H9 (cell line): ENCODE results near the gene ZNF304. TPM values are rescaled to one million over a fixed set of nuclear protein-coding genes. Genes with fewer than 3 reads are reported as not detected.

Experiments used
- DNase-seq: peaks from one replicate; pipeline ENCODE4 v3.0.0-alpha.2; 2017
- H2AFZ ChIP-seq: one replicate; pipeline ENCODE4 v1.6.1; 2013; ENCODE audit warnings: mild to moderate bottlenecking, low read length, control low read depth, moderate library complexity
- H2AK5ac ChIP-seq: 2 replicates; pipeline ENCODE4 v1.6.1; 2013; ENCODE audit warnings: low read length, control low read depth, mixed read lengths; ENCODE audit not compliant: insufficient read length
- H2BK120ac ChIP-seq: one replicate; pipeline ENCODE4 v1.6.1; 2013; ENCODE audit warnings: low read depth, mild to moderate bottlenecking, low read length, control low read depth, inconsistent platforms; ENCODE audit not compliant: poor library complexity, severe bottlenecking
- H2BK12ac ChIP-seq: 2 replicates; pipeline ENCODE4 v1.6.1; 2013; ENCODE audit warnings: low read length, control low read depth, mixed read lengths, low read depth; ENCODE audit not compliant: insufficient read length
- H2BK15ac ChIP-seq: 2 replicates; pipeline ENCODE4 v1.6.1; 2013; ENCODE audit warnings: low read depth, low read length, control low read depth
- H2BK20ac ChIP-seq: one replicate; pipeline ENCODE4 v1.6.1; 2013; ENCODE audit warnings: low read depth, mild to moderate bottlenecking, low read length, control low read depth, inconsistent platforms; ENCODE audit not compliant: poor library complexity, severe bottlenecking
- H2BK5ac ChIP-seq: 2 replicates; pipeline ENCODE4 v1.6.1; 2013; ENCODE audit warnings: low read length, control low read depth, mixed read lengths; ENCODE audit not compliant: insufficient read length
- H3K14ac ChIP-seq: 2 replicates; pipeline ENCODE4 v1.6.1; 2013; ENCODE audit warnings: low read length, control low read depth; ENCODE audit not compliant: insufficient read depth
- H3K18ac ChIP-seq: 2 replicates; pipeline ENCODE4 v1.6.1; 2013; ENCODE audit warnings: low read depth, mild to moderate bottlenecking, mixed read lengths, low read length, control low read depth; ENCODE audit not compliant: insufficient read length
- H3K23ac ChIP-seq: 2 replicates; pipeline ENCODE4 v1.6.1; 2013; ENCODE audit warnings: low read length, control low read depth, mixed read lengths, low read depth; ENCODE audit not compliant: insufficient read length
- H3K23me2 ChIP-seq: 2 replicates; pipeline ENCODE4 v1.6.1; 2013; ENCODE audit warnings: low read depth, mild to moderate bottlenecking, mixed read lengths, low read length, control low read depth; ENCODE audit not compliant: insufficient read length, poor library complexity, severe bottlenecking
- H3K27ac ChIP-seq: 2 replicates; pipeline ENCODE4 v1.5.1; 2013; ENCODE audit warnings: low read length, control low read depth, mixed read lengths, low read depth; ENCODE audit not compliant: insufficient read length
- H3K27me3 ChIP-seq: 2 replicates; pipeline ENCODE4 v1.6.1; 2013; ENCODE audit warnings: low read length, control low read depth, inconsistent platforms; ENCODE audit not compliant: insufficient read depth
- H3K4ac ChIP-seq: 2 replicates; pipeline ENCODE4 v1.6.1; 2013; ENCODE audit warnings: low read depth, mild to moderate bottlenecking, control low read depth, inconsistent platforms, low read length, moderate library complexity
- H3K4me1 ChIP-seq: 2 replicates; pipeline ENCODE4 v1.6.1; 2013; ENCODE audit warnings: low read length, control low read depth, inconsistent platforms; ENCODE audit not compliant: insufficient read depth
- H3K4me2 ChIP-seq: 2 replicates; pipeline ENCODE4 v1.6.1; 2013; ENCODE audit warnings: low read length, control low read depth, mixed read lengths; ENCODE audit not compliant: insufficient read length, insufficient read depth
- H3K56ac ChIP-seq: 2 replicates; pipeline ENCODE4 v1.6.1; 2013; ENCODE audit warnings: low read depth, mild to moderate bottlenecking, mixed read lengths, low read length, control low read depth; ENCODE audit not compliant: insufficient read length
- H3K79me1 ChIP-seq: 2 replicates; pipeline ENCODE4 v1.6.1; 2013; ENCODE audit warnings: low read depth, mild to moderate bottlenecking, moderate library complexity, low read length, control low read depth, inconsistent platforms; ENCODE audit not compliant: insufficient read depth, poor library complexity, severe bottlenecking
- H3K79me2 ChIP-seq: 2 replicates; pipeline ENCODE4 v1.6.1; 2013; ENCODE audit warnings: low read length, control low read depth, inconsistent platforms; ENCODE audit not compliant: insufficient read depth
- H3K9ac ChIP-seq: 2 replicates; pipeline ENCODE4 v1.6.1; 2013; ENCODE audit warnings: low read length, control low read depth, mixed read lengths; ENCODE audit not compliant: insufficient read length; ENCODE audit errors: extremely low read depth
- H3K9me3 ChIP-seq: one replicate; pipeline ENCODE4 v1.6.1; 2013; ENCODE audit warnings: low read depth, low read length, inconsistent platforms; ENCODE audit not compliant: control insufficient read depth
- H3T11ph ChIP-seq: one replicate; pipeline ENCODE4 v1.6.1; 2013; ENCODE audit warnings: mild to moderate bottlenecking, low read length, control low read depth, inconsistent platforms
- H4K20me1 ChIP-seq: one replicate; pipeline ENCODE4 v1.6.1; 2013; ENCODE audit not compliant: control insufficient read depth, insufficient read length, insufficient read depth
- H4K5ac ChIP-seq: 2 replicates; pipeline ENCODE4 v1.6.1; 2013; ENCODE audit warnings: low read depth, mild to moderate bottlenecking, mixed read lengths, low read length, control low read depth; ENCODE audit not compliant: insufficient read length
- H4K8ac ChIP-seq: replicated peaks from 2 replicates; pipeline ENCODE4 v1.6.1; 2013; ENCODE audit warnings: low read length, control low read depth, mixed read lengths, low read depth; ENCODE audit not compliant: insufficient read length
- H4K91ac ChIP-seq: 2 replicates; pipeline ENCODE4 v1.6.1; 2013; ENCODE audit warnings: low read depth, mild to moderate bottlenecking, moderate library complexity, mixed read lengths, low read length, control low read depth; ENCODE audit not compliant: insufficient read length
- H3K27ac Mint-ChIP-seq, 3 experiments: 2 replicates in 2 of 3; 3 replicates in 1 of 3; pipeline ENCODE4 v1.8.0; 2020 to 2021; ENCODE audit warnings: mixed read lengths in 3 of 3, mild to moderate bottlenecking in 1 of 3, moderate library complexity in 1 of 3
- H3K27me3 Mint-ChIP-seq: 2 replicates; pipeline ENCODE4 v1.8.0; 2021; ENCODE audit warnings: low read depth, mild to moderate bottlenecking, moderate library complexity, mixed read lengths
- H3K36me3 Mint-ChIP-seq, 3 experiments: 2 replicates in 2 of 3; 3 replicates in 1 of 3; pipeline ENCODE4 v1.8.0; 2020 to 2021; ENCODE audit warnings: low read depth in 3 of 3, mixed read lengths in 3 of 3; ENCODE audit not compliant: insufficient read depth in 1 of 3
- H3K4me1 Mint-ChIP-seq, 2 experiments: 2 replicates each; pipeline ENCODE4 v1.8.0; 2020; ENCODE audit warnings: mixed read lengths in 2 of 2
- H3K4me3 Mint-ChIP-seq, 2 experiments: 2 replicates in 1 of 2; 3 replicates in 1 of 2; pipeline ENCODE4 v1.8.0; 2020 to 2021; ENCODE audit warnings: mild to moderate bottlenecking in 2 of 2, mixed read lengths in 2 of 2, moderate library complexity in 1 of 2
- H3K9me3 Mint-ChIP-seq, 2 experiments: 2 replicates in 1 of 2; 3 replicates in 1 of 2; pipeline ENCODE4 v1.8.0; 2020; ENCODE audit warnings: mild to moderate bottlenecking in 2 of 2, mixed read lengths in 2 of 2, moderate library complexity in 1 of 2
- total RNA-seq: library from RNA; stranded (reverse); gene quantifications from 2 replicates; pipeline ENCODE4 v1.2.1, GENCODE V29; 2021
- TF ChIP-seq, protein P1 (sequence below): fragments of 200-600 bp; sonication (generic); conservative IDR thresholded peaks from 3 replicates; pipeline ENCODE4 v1.8.0; 2021; ENCODE audit warnings: antibody characterized with exemption, mild to moderate bottlenecking

Gene ZNF304
- total RNA-seq, 1 experiment from 2014 or later, result 13.5 TPM

DNA sequence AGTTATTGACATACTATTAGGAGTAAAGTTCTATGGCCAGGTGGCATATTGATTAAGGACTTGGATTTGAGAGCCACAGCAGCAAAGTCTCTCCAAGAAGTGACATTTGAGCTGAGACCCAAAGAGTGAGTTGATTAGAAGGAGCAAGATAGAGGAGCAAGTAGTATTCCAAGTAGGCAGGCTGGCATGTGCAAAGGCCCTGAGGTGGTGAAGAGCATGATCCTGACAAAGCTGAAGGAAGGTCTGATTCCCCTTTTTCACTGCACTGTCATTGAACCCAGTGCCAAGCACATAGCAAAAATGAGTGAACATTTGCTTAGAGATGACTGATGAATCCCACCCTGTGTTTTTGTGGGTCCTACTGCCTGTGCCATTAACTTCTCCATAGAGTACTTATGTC, 26.1 kb upstream of the ZNF304 start:
- peaks cover 11 to 17% of the 10 kb centered on the region in 2 experiments for H3K4me1 Mint-ChIP-seq

More for the DNA sequence above, 26.1 kb upstream of the ZNF304 start:
- Histone ChIP-seq H3K14ac (no peak overlapping the region), H3K4me2 (no peak overlapping the region), H4K20me1 (peaks cover 2% of the 10 kb centered on the region), H3K4ac (no peak overlapping the region), H2AK5ac (no peak overlapping the region), H3T11ph (no peak overlapping the region), H3K27ac (no peak overlapping the region), H4K5ac (no peak overlapping the region), H2BK20ac (no peak overlapping the region), H4K91ac (no peak overlapping the region), H2BK120ac (no peak overlapping the region), H3K79me1 (no peaks in the 10 kb centered on the region), H3K56ac (no peak overlapping the region), H3K4me1 (no peaks in the 10 kb centered on the region), H2BK12ac (no peak overlapping the region), H2AFZ (no peak overlapping the region), H3K23ac (no peak overlapping the region), H3K9ac (no peak overlapping the region), H2BK5ac (no peak overlapping the region), H3K27me3 (no peaks in the 10 kb centered on the region), H3K79me2 (peaks cover 2% of the 10 kb centered on the region; the same call in 1 of the 2 replicates), H3K9me3 (no peaks in the 10 kb centered on the region), H2BK15ac (no peak overlapping the region), H4K8ac (no peak overlapping the region), H3K18ac (no peak overlapping the region), H3K23me2 (no peaks in the 10 kb centered on the region)
- H3K4me3 Mint-ChIP-seq, result no peak overlapping the region
- H3K27ac Mint-ChIP-seq, result no peak overlapping the region
- H3K9me3 Mint-ChIP-seq, result no peaks in the 10 kb centered on the region
- H3K27me3 Mint-ChIP-seq, result no peaks in the 10 kb centered on the region
- TF ChIP-seq, protein P1, sequence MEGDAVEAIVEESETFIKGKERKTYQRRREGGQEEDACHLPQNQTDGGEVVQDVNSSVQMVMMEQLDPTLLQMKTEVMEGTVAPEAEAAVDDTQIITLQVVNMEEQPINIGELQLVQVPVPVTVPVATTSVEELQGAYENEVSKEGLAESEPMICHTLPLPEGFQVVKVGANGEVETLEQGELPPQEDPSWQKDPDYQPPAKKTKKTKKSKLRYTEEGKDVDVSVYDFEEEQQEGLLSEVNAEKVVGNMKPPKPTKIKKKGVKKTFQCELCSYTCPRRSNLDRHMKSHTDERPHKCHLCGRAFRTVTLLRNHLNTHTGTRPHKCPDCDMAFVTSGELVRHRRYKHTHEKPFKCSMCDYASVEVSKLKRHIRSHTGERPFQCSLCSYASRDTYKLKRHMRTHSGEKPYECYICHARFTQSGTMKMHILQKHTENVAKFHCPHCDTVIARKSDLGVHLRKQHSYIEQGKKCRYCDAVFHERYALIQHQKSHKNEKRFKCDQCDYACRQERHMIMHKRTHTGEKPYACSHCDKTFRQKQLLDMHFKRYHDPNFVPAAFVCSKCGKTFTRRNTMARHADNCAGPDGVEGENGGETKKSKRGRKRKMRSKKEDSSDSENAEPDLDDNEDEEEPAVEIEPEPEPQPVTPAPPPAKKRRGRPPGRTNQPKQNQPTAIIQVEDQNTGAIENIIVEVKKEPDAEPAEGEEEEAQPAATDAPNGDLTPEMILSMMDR, result no peak
- peaks cover 22 to 54% (median 51%) of the 10 kb centered on the region in 3 experiments for H3K36me3 Mint-ChIP-seq
- DNase-seq, result no peak
